C4-2B (cell line): ENCODE results near the gene TMCC1.

Experiments used
- CTCF ChIP-seq: fragments of 450-650 bp; conservative IDR thresholded peaks from 2 replicates; pipeline ENCODE4 v1.5.1; 2017; ENCODE audit warnings: mild to moderate bottlenecking
- ZFX ChIP-seq: fragments of 450-650 bp; IDR thresholded peaks from 2 replicates; pipeline ENCODE4 v1.6.1; 2017

- TF ChIP-seq CTCF (no peak), ZFX (no peak)
Measured at GRCh38 chr3:129831503-129831902, 62.0 kb downstream of the TMCC1 start.
